Non-pigmented ciliary epithelial cell (primary cell): ENCODE data around the gene XYLB.

Experiments used
- DNase-seq: peaks from one replicate; pipeline ENCODE4 v3.0.0-alpha.2; 2010; ENCODE audit warnings: low read depth

XYLB gene

GRCh38 chr3:38323060-38323459, 23.5 kb upstream of the XYLB start:
- no peak for DNase-seq

GRCh38 chr3:38325256-38325655, 21.3 kb upstream of the XYLB start:
- no peak for DNase-seq

- DNase-seq, result peak; percentile 44
Observed at GRCh38 chr3:38327335-38328009, 19.1 kb upstream of the XYLB start.

DNA sequence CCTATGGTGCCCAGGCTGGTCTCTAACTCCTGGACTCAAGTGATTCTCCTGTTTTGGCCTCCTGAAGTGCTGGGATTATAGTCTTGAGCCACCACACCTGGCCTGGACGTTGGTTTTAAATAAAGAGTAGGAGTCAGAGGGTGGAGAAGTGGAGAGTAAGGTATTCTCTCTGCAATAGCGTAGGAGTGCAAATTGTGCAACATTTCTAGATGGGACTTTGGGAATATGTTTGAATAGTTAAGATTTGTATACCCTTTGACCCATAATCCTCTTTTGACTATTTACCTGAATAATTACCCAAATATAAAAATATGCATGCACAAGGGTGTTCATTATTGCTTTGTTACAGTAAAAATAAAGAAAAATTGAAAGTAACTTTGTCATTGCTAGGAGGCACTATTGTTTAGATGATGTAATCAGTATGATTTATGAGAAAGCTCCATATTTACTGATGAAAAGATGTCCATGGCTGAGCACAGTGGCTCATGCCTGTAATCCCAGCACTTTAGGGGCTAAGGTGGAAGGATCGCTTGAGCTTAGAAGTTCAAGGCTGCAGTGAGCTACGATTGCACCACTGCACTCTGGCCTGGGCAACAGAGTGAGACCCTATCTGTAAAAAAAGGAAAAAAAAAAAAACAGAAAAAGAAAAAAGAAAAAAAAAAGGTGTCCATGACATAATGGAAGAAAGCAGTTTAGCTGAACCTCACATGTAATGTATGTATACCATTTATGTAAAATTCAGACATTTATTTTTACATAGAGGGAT, 15.1 kb upstream of the XYLB start:
- DNase-seq, result no peak

GRCh38 chr3:38332201-38332600, 14.4 kb upstream of the XYLB start:
- no peak for DNase-seq

DNA sequence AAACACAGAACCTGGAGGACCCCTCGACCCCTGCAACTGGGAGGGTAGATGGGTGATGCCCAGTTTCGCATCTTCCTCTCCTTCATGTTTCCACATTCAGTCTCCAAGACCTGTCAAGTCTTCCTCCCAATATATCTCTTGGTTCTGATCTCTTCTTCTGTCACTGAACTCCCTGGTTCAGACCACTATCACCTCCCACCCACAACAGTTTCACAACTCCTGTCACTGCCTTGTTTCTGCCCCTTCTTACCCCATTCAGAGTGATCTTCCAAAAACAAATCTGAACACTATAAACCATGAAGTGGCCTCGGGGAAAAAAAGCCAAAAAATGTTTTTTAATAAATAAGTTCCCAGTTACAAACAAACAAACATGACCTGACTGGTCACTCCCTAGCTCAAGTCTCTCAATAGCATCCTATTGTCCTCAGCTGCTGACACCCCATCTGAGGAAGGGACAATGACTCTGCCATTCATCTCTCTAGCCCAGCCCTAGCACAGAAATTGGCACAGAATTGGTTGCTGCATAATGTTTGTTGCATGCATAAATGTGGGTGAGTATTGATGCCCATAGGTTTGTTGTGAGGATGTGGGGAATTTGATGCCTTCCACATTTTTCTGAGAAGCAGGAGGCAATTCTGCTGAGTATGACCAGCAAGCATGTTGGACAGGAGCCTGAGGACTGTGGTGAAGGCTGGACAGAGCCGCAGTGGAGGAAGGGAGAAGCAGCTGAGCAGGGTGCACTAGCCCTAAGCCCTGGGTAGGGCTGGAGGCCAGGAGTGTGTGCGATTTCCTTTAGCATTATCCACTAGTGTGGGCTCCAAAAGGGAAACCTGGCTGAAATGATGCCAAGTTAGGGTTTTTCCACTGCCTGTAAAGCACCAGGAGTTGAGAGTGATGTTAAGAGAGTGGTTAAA, 12.2 kb upstream of the XYLB start:
- peak; percentile 35 for DNase-seq

GRCh38 chr3:38335263-38335662, 11.3 kb upstream of the XYLB start:
- DNase-seq, result no peak

DNA sequence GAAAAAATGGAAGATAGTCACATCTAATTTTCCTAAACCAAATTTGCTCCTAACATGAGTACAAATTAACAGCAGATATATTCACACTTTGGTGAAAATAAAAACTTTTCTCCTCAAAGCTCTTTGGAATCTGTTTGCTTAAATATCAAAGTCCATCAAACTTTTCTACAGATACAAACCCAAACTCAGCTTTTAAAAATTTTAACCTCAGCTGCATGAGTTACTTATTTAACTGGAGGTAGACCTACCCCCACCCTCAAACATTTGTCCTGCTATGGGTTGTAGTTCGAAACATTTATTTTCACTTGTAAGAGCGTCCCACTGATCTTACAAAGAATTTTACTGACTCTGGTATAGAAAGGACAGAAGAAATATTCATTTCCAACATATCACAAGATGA, 8.9 kb upstream of the XYLB start:
- no peak for DNase-seq

DNA sequence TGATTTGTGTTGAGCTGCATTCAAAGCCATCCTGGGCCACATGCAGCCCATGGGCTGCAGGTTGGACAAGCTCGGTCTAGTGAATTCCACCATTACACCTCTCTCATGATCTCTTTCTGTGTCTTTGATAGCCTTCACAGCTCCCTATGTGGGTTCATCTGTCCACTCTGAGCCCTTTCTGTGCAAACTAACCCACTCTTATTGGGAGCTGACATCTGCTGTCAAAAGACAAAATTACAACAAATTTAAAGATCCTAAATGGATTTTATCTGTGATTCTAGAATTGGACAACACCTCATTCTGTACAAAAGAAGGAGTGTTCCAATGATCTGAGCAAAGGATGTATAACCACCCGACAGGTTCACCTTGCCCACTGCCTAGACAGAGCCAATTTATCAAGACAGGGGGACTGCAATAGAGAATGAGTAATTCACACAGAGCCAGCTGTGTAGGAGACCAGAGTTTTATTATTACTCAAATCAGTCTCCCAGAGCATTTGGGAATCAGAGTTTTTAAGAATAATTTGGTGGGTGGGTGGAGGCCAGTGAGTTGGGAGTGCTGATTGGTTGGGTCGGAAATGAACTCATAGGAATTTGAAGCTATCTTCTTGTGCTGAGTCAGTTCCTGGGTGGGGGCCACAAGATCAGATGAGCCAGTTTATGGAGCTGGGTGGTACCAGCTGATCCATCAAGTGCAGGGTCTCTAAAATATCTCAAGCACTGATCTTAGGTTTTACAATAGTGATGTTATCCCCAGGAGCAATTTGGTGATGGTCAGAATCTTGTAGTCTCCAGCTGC, 2.6 kb upstream of the XYLB start:
- no peak for DNase-seq

DNA sequence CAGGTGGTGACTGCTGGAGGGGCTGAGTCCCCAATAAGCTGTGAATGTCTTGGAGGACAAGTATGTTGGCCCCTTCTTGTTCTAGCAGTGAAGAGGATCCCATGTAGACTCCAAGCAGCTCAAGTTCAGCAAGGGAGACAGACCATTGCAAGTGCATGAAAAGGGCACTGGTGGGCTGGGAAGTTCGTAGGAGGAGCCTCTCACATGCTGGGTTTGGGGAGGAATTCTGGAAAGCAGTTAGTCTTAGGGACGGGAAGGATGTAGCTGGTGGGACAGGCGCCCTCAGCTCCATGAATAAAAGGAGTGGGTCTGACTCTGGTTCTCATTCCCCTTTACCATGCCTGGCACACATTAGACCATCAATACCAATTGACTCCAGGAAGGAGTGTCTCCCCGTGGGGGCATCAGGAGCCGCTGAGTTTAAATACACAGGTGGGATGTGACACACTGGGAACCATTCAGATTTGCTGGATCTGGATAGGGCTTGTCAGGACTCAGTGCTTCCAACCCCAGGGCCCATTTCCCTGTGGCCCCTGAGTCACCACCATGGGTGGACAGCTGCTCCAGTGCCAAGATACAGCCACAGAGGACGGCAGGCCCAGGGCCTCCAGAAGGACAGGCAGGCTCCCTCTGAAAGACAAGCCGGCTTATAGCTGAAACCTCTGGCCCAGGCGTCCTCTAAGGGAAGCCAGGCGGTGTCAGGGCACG, 552 bp upstream of the XYLB start:
- no peak for DNase-seq

DNA sequence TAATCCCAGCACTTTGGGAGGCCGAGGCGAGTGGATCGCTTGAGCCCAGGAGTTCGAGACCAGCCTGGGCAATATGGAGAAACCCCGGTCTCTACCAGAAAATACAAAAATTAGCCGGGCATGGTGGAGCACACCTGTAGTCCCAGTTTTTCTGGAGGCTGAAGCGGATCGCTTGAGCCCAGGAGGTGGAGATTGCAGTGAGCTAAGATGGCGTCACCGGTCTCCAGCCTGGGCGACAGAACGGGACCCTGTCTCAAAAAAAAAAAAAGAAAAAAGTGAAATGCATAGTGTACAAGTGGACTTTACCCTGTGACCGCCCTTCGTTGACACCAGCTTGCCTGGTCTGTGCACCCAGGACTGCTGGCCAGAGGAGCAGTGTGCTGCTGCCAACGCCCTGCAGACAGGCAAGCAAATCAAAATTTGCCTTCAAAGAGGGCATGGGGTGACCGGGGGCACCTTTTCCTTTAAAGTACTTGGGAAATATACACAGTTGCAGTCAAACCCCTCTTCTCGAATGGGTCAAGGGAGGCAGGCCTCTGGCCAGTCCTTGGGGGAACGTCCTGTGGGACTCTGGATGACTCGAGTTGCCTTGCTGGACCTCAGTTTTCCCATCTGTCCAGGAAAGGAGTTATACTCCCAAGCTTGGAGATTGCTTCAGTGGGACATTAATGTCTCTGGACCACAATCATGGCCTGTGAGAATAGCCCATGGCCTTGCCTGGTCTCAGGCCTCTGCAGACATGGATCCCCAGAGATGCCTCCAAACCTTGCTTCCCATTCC, 1.0 kb downstream of the XYLB start:
- no peak for DNase-seq

- no peak for DNase-seq
Observed at GRCh38 chr3:38348903-38349302, 2.3 kb downstream of the XYLB start.

- DNase-seq, result no peak
Observed at GRCh38 chr3:38349684-38350359, 3.2 kb downstream of the XYLB start.

DNA sequence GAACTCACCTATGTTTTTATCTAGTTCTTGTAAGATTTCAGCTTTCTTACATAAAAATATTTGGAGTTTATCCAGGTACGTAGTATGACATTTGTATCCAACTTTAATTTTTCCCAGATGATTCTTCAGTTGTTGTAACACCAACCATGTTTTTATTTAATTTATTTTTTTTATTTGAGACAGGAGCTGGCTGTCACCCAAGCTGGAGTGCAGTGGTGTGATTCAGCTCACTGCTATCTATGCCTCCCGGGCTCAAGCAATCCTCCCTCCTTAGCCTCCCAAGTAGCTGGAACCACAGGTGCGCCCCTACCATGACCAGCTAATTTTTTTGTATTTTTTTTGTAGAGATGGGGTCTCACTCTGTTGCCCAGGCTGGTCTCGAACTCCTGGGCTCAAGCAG, 6.6 kb downstream of the XYLB start:
- DNase-seq, result no peak

DNA sequence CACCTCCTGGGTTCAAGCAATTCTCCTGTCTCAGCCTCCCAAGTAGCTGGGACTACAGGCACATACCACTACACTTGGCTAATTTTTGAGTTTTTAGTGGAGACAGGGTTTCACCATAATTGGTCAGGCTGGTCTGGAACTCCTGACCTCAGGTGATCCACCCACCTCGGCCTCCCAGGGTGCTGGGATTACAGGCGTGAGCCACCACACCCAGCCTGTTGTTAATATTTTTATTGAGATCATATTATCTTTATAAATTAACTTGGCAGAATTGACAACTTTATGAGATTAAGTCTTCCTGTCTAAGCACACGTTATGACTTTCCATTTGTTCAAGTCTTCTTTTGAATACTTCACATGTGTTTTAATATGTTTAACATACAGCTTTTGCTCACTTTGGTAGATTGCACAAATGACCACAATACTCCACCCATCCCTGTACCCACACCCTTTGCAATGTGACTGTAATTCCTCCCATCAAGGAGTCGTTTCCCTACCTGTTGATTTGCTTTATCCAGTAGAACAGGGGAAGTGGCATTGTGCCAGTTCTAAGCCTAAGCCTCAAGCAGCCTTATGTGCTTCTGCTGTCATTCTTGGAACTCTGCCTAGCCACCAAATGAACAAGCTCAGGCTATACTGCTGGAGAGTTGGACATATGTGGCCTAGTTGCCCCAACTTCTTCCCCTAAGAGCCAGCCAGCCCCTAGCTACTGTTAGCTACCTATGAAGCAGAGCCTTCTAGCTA, 8.2 kb downstream of the XYLB start:
- DNase-seq, result peak; percentile 31

GRCh38 chr3:38359038-38359437, 12.5 kb downstream of the XYLB start:
- no peak for DNase-seq

DNA sequence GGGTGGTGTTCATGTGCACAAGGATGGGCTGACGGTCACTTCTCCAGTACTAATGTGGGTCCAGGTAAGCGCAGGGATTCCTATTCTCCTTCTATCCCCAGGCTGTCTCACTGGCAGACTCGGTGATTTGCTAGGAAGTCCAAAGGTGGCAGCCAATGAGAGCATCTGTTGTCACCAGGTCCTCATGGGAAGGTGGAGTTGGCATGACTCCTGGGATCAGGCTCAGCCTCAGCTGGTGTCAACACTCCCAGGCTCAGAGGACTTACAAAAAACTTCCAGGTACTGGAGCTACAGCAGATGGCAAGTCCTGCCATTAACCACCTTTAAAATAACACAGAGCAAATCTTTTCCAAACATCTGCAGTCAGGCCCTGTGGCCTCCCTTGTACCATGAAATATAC, 13.8 kb downstream of the XYLB start:
- DNase-seq, result no peak

DNA sequence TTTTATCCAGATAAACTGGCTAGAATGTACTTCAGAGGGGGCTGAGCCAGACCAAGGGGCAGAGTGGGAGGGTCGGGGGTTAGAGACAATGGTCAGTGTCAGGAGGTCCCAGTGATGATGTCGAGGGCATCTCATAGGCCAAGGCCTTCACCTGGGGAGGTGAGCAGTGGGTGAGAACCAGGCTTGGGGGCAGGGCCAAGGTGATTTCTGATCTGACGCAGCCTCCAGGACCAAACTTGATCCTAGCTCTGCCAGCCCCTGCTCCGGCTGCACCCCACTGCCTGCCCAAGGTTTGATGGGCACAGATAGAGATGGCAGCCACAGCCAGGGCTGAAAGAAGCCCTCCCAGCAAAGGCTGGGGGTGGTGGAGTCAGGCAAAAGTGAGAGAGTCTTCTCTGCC, 14.9 kb downstream of the XYLB start:
- no peak for DNase-seq

GRCh38 chr3:38362825-38363224, 16.2 kb downstream of the XYLB start:
- DNase-seq, result no peak
